GM23338 (cell line): Measurements from ENCODE around the gene UMOD. TPM values are rescaled to one million over a fixed set of nuclear protein-coding genes. Genes with fewer than 3 reads are reported as not detected.

ENCODE experiments used
- CREB1 ChIP-seq: fragments of 250-450 bp; sonication (Bioruptor Pico); IDR thresholded peaks from 2 replicates; pipeline ENCODE4 v1.5.0; 2020; ENCODE audit warnings: low read depth, mild to moderate bottlenecking, moderate library complexity
- EZH2 ChIP-seq: fragments of 200-600 bp; sonication (generic); IDR thresholded peaks from one replicate; pipeline ENCODE4 v1.8.0; 2017; ENCODE audit warnings: antibody characterized with exemption, mild to moderate bottlenecking, low read depth; ENCODE audit not compliant: unreplicated experiment
- JUNB ChIP-seq: IDR thresholded peaks from one replicate; pipeline ENCODE4 v1.6.1; 2016; ENCODE audit warnings: antibody characterized with exemption; ENCODE audit not compliant: unreplicated experiment
- ZNF114 ChIP-seq: fragments of 250-450 bp; sonication (Bioruptor Pico); IDR thresholded peaks from 2 replicates; pipeline ENCODE4 v1.5.0; 2020; ENCODE audit warnings: mild to moderate bottlenecking, moderate library complexity
- polyA plus RNA-seq: library from polyadenylated mRNA; unstranded; fragments of >200 nt; fragmentation: Nextera tagmentation; extraction: Ambion mirVana; gene quantifications from 2 replicates; pipeline ENCODE4 v1.2.1, GENCODE V29; 2016
- total RNA-seq: library from RNA; depleted of rRNA; stranded (reverse); fragments of >200 nt; shearing (Covaris generic); gene quantifications from 2 replicates; pipeline ENCODE4 v1.2.3, GENCODE V29; 2014; rRNA removed

Gene UMOD
- total and polyA plus RNA-seq, 2 experiments from 2014 or later: not detected

GRCh38 chr16:20285993-20286499, 66.5 kb downstream of the UMOD start (continued):
- TF ChIP-seq CREB1 (CRISPR knock-in tag): no peak
- TF ChIP-seq ZNF114 (CRISPR knock-in tag): no peak
- TF ChIP-seq JUNB: no peak
- no peak for TF ChIP-seq EZH2

Other genes with a start within 250 kb of the UMOD start
- gene GP2, start 25.2 kb downstream of the UMOD start, total RNA-seq: not detected in 2 replicates
- gene GP2, start 25.2 kb downstream of the UMOD start, polyA plus RNA-seq: not detected in 2 replicates
- gene PDILT, start 52.0 kb upstream of the UMOD start, total RNA-seq: not detected in 2 replicates
- gene PDILT, start 52.0 kb upstream of the UMOD start, polyA plus RNA-seq: not detected in 2 replicates
- gene ACSM5, start 56.8 kb upstream of the UMOD start, total RNA-seq: not detected in 2 replicates
- not detected in 2 replicates for gene ACSM5, start 56.8 kb upstream of the UMOD start, polyA plus RNA-seq
- gene ACSM2A, start 98.8 kb upstream of the UMOD start, total RNA-seq: not detected in 2 replicates
- not detected in 2 replicates for gene ACSM2A, start 98.8 kb upstream of the UMOD start, polyA plus RNA-seq
- not detected in 2 replicates for gene ACSM2B, start 223.7 kb upstream of the UMOD start, total RNA-seq
- not detected in 2 replicates for gene ACSM2B, start 223.7 kb upstream of the UMOD start, polyA plus RNA-seq